Measurements from ENCODE around the gene CT45A6.
"Not testable (repeated sequence)": the region's sequence is repeated elsewhere in the genome, so short reads cannot be mapped to it uniquely, and the experiment has no call there.

CT45A6 gene

GRCh38 chrX:135802687-135803086 lies at the start of gene CT45A6:
Gene CT45A6 (minus strand): TSS chrX:135802787. CDS start chrX:135798993, 3,794 bp downstream.
- not testable (repeated sequence) for DNase-seq

GRCh38 chrX:135837180-135837579 lies 34.6 kb upstream of the CT45A6 start, which contains the start of gene CT45A7:
Gene CT45A7 (minus strand): TSS chrX:135837280. CDS start chrX:135833533, 3,747 bp downstream.
- not testable (repeated sequence) for DNase-seq

GRCh38 chrX:135819912-135820311 lies 17.3 kb upstream of the CT45A6 start, which contains the start of gene CT45A2:
Gene CT45A2 (minus strand): TSS chrX:135820012. CDS start chrX:135816265, 3,747 bp downstream.
- not testable (repeated sequence) for DNase-seq

- DNase-seq, result not testable (repeated sequence)
Measured at GRCh38 chrX:135785403-135785802, 17.2 kb downstream of the CT45A6 start, which contains the start of gene CT45A5. Gene CT45A5 (minus strand): TSS chrX:135785503. CDS start chrX:135781729, 3,774 bp downstream.

- not testable (repeated sequence) for DNase-seq
Measured at GRCh38 chrX:135768091-135768490, 34.5 kb downstream of the CT45A6 start, which contains the start of gene CT45A3. Gene CT45A3 (minus strand): TSS chrX:135768191. CDS start chrX:135764444, 3,747 bp downstream.

GRCh38 chrX:135744739-135745138 lies 57.8 kb downstream of the CT45A6 start:
- not testable (repeated sequence) for DNase-seq

Data from hematopoietic multipotent progenitor cell treated with erythropoietin and hydrocortisone succinate and interleukin-3 and kit ligand, for 6 days (in vitro differentiated cells).